Smooth muscle cell (in vitro differentiated cells): ENCODE data around the gene DNAJA4. TPM values are rescaled to one million over a fixed set of nuclear protein-coding genes. Genes with fewer than 3 reads are reported as not detected.

Experiments
- DNase-seq: peaks from one replicate; lab custom pipeline; 2025; ENCODE audit not compliant: unreplicated experiment; lab: John Stamatoyannopoulos, UW
- H2AFZ ChIP-seq: fragments of 200-600 bp; sonication (generic); 2 replicates; pipeline ENCODE4 v1.6.0; 2016; ENCODE audit warnings: antibody characterized with exemption, low read depth, mild to moderate bottlenecking
- H3F3A ChIP-seq: fragments of 200-600 bp; sonication (generic); 2 replicates; pipeline ENCODE4 v1.6.0; 2017; ENCODE audit warnings: antibody characterized with exemption, low read depth
- H3K27ac ChIP-seq: fragments of 200-600 bp; sonication (generic); 2 replicates; pipeline ENCODE4 v1.5.1; 2016; ENCODE audit warnings: low read depth, mild to moderate bottlenecking
- H3K27me3 ChIP-seq: fragments of 200-600 bp; sonication (generic); 2 replicates; pipeline ENCODE4 v1.6.1; 2016; ENCODE audit warnings: low read depth, mild to moderate bottlenecking
- H3K36me3 ChIP-seq: fragments of 200-600 bp; sonication (generic); 2 replicates; pipeline ENCODE4 v1.5.1; 2016; ENCODE audit warnings: low read depth
- H3K4me1 ChIP-seq: fragments of 200-600 bp; sonication (generic); 2 replicates; pipeline ENCODE4 v1.5.1; 2016; ENCODE audit warnings: low read depth
- H3K4me2 ChIP-seq: fragments of 200-600 bp; sonication (generic); 2 replicates; pipeline ENCODE4 v1.6.0; 2016; ENCODE audit warnings: mild to moderate bottlenecking
- H3K4me3 ChIP-seq: fragments of 200-600 bp; sonication (generic); 2 replicates; pipeline ENCODE4 v1.5.1; 2016; ENCODE audit warnings: mild to moderate bottlenecking
- H3K79me2 ChIP-seq: fragments of 200-600 bp; sonication (generic); 2 replicates; pipeline ENCODE4 v1.6.0; 2016; ENCODE audit warnings: low read depth, mild to moderate bottlenecking
- H3K9ac ChIP-seq: fragments of 200-600 bp; sonication (generic); 2 replicates; pipeline ENCODE4 v1.6.0; 2016; ENCODE audit warnings: low read depth
- H3K9me3 ChIP-seq: fragments of 200-600 bp; sonication (generic); replicated peaks from 2 replicates; pipeline ENCODE4 v1.5.1; 2016; ENCODE audit warnings: low read depth
- H4K20me1 ChIP-seq: fragments of 200-600 bp; sonication (generic); 2 replicates; pipeline ENCODE4 v1.6.0; 2016; ENCODE audit warnings: low read depth
- CTCF ChIP-seq: fragments of 200-600 bp; sonication (generic); IDR thresholded peaks from 2 replicates; pipeline ENCODE4 v1.5.1; 2017; ENCODE audit warnings: borderline replicate concordance, mild to moderate bottlenecking, antibody characterized with exemption; ENCODE audit not compliant: insufficient read depth, poor library complexity, severe bottlenecking
- WGBS: methylation state at CpG from one replicate; pipeline ENCODE4 v1.1.7; 2016; ENCODE audit warnings: low lambda C conversion rate; 5-methylcytosine and 5-hydroxymethylcytosine counted together
- polyA plus RNA-seq: library from polyadenylated mRNA; unstranded; fragments of >200 nt; fragmentation: Nextera tagmentation; extraction: Ambion mirVana; gene quantifications from 2 replicates; pipeline ENCODE4 v1.2.1, GENCODE V29; 2016
- total RNA-seq: library from RNA; depleted of rRNA; stranded (reverse); fragments of >200 nt; gene quantifications from 2 replicates; pipeline ENCODE4 v1.2.3, GENCODE V29; 2014

Gene DNAJA4
- total and polyA plus RNA-seq, 2 experiments from 2014 or later: 2.7 to 4.0 TPM

GRCh38 chr15:78320183-78320582 is 55.8 kb downstream of the DNAJA4 start:
- Histone ChIP-seq H3K36me3 (no peaks in the 10 kb centered on the region), H3F3A (no peaks in the 10 kb centered on the region), H3K4me2 (no peak overlapping the region), H3K4me3 (no peak overlapping the region), H3K27ac (no peak overlapping the region), H2AFZ (no peak overlapping the region), H3K79me2 (no peaks in the 10 kb centered on the region), H4K20me1 (no peaks in the 10 kb centered on the region), H3K9me3 (no peaks in the 10 kb centered on the region), H3K4me1 (peaks cover 32% of the 10 kb centered on the region), H3K9ac (no peak overlapping the region), H3K27me3 (no peaks in the 10 kb centered on the region)
- TF ChIP-seq CTCF: no peak
- DNase-seq: no peak
- WGBS: 97% methylated on average over 5 of the region's 5 CpGs

- H2AFZ ChIP-seq: no peak overlapping the region
- WGBS: 79% methylated on average over 17 of the region's 17 CpGs
Measured at GRCh38 chr15:78321041-78321570, 56.7 kb downstream of the DNAJA4 start.

GRCh38 chr15:78321786-78322185 is 57.4 kb downstream of the DNAJA4 start:
- Histone ChIP-seq H4K20me1 (no peaks in the 10 kb centered on the region), H3K79me2 (no peaks in the 10 kb centered on the region), H3K9me3 (no peaks in the 10 kb centered on the region), H3K36me3 (no peaks in the 10 kb centered on the region), H3K27ac (no peak overlapping the region), H3K4me3 (no peak overlapping the region), H3K27me3 (no peaks in the 10 kb centered on the region), H3K4me1 (peaks cover 26% of the 10 kb centered on the region), H3F3A (no peaks in the 10 kb centered on the region), H2AFZ (peak overlapping the region; percentile 21), H3K4me2 (no peak overlapping the region), H3K9ac (no peak overlapping the region)
- TF ChIP-seq CTCF: no peak
- WGBS: 84% methylated on average over 4 of the region's 4 CpGs
- no peak for DNase-seq

More at GRCh38 chr15:78321041-78321570, 56.7 kb downstream of the DNAJA4 start:
- H3F3A ChIP-seq: no peaks in the 10 kb centered on the region
- DNase-seq: no peak
- no peak overlapping the region for H3K4me3 ChIP-seq
- H3K9me3 ChIP-seq: no peaks in the 10 kb centered on the region
- H4K20me1 ChIP-seq: no peaks in the 10 kb centered on the region
- H3K27me3 ChIP-seq: no peaks in the 10 kb centered on the region
- H3K4me1 ChIP-seq: peaks cover 32% of the 10 kb centered on the region
- H3K27ac ChIP-seq: no peak overlapping the region
- no peaks in the 10 kb centered on the region for H3K36me3 ChIP-seq
- no peak overlapping the region for H3K4me2 ChIP-seq
- no peak overlapping the region for H3K9ac ChIP-seq
- H3K79me2 ChIP-seq: no peaks in the 10 kb centered on the region
- TF ChIP-seq CTCF: no peak

GRCh38 chr15:78322243-78322642 is 57.9 kb downstream of the DNAJA4 start:
- Histone ChIP-seq H3F3A (no peaks in the 10 kb centered on the region), H4K20me1 (no peaks in the 10 kb centered on the region), H3K36me3 (no peaks in the 10 kb centered on the region), H3K4me3 (no peak overlapping the region), H3K79me2 (no peaks in the 10 kb centered on the region), H3K27ac (no peak overlapping the region), H3K4me1 (peaks cover 21% of the 10 kb centered on the region), H3K9ac (no peak overlapping the region), H2AFZ (peak overlapping the region; percentile 21), H3K9me3 (no peaks in the 10 kb centered on the region), H3K27me3 (no peaks in the 10 kb centered on the region), H3K4me2 (no peak overlapping the region)
- DNase-seq: no peak
- WGBS: 53% methylated on average over 15 of the region's 15 CpGs
- no peak for TF ChIP-seq CTCF
